Activated CD8-positive, alpha-beta T cell treated with anti-CD3 and anti-CD28 coated beads for 36 hours (primary cell): ENCODE results near the gene MMP7. TPM values are rescaled to one million over a fixed set of nuclear protein-coding genes. Genes with fewer than 3 reads are reported as not detected.

Experiments
- ATAC-seq: fragments of 200-7000 bp; cut with Tn5 transposase; one replicate; pipeline ENCODE4 v1.10.0; 2021; ENCODE audit warnings: mild to moderate bottlenecking, moderate library complexity
- CTCF ChIA-PET: fragments of 350-600 bp; sonication (Branson Sonifier 250); formaldehyde crosslinking; loops from one replicate; lab custom pipeline; 2021; ENCODE audit warnings: antibody characterized with exemption; lab: Charles Lee
- POLR2A ChIA-PET: fragments of 350-600 bp; sonication (Branson Sonifier 250); formaldehyde crosslinking; loops from one replicate; lab custom pipeline; 2021; ENCODE audit warnings: antibody characterized with exemption; lab: Charles Lee
- DNase-seq: peaks from one replicate; pipeline ENCODE4 v3.0.0-alpha.2; 2020
- H3K27ac Mint-ChIP-seq: one replicate; pipeline ENCODE4 v1.8.0; 2021; ENCODE audit warnings: mild to moderate bottlenecking, mixed read lengths
- H3K27me3 Mint-ChIP-seq: one replicate; pipeline ENCODE4 v1.8.0; 2021; ENCODE audit warnings: mixed read lengths
- H3K36me3 Mint-ChIP-seq: one replicate; pipeline ENCODE4 v1.8.0; 2021; ENCODE audit warnings: low read depth, mixed read lengths
- H3K4me1 Mint-ChIP-seq: one replicate; pipeline ENCODE4 v1.8.0; 2021; ENCODE audit warnings: low read depth, mixed read lengths
- H3K4me3 Mint-ChIP-seq: one replicate; pipeline ENCODE4 v1.8.0; 2021; ENCODE audit warnings: mild to moderate bottlenecking, moderate library complexity, mixed read lengths
- H3K9me3 Mint-ChIP-seq: one replicate; pipeline ENCODE4 v1.8.0; 2021; ENCODE audit warnings: mixed read lengths
- intact Hi-C: fragments of 100-400 bp; cut with micrococcal nuclease; formaldehyde crosslinking; loops from one replicate; pipeline ENCODE4 v1.10.0; 2022
- total RNA-seq, 2 experiments: library from RNA; stranded (reverse); gene quantifications; one replicate each; pipeline ENCODE4 v1.2.3, GENCODE V29; 2021
- TF ChIP-seq, protein P1 (sequence below): fragments of 200-600 bp; IDR thresholded peaks from one replicate; pipeline ENCODE4 v1.8.0; 2022; ENCODE audit warnings: antibody characterized with exemption, mild to moderate bottlenecking

MMP7 gene
- total RNA-seq, 2 experiments from 2014 or later = not detected

DNA sequence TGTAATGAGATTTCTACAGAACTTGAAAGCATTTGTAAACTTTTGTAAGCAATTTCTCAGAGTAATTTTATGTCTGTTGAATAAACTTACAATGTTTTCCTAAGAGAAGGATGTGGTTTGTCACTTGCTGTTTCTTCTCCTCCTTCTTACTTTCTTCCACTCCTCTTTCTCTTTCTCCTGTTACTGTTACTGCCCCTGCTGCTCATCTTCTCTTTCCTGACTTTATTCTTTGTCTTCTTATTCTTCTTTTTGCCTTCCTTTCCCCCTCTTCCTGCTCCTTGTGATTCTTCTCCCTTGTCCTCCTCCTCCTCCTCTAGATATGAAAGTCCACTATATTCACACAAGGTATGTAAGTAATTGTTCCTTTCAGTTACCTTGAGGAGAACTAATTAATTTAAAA lies 31.1 kb upstream of the MMP7 start:
- CTCF ChIA-PET = interaction anchor here (0.9 to 1.3 kb wide), 2 partner anchors 13 to 51 kb away, joined by 3 read pairs; no protein-coding TSS in a partner anchor
- ATAC-seq = no peak

DNA sequence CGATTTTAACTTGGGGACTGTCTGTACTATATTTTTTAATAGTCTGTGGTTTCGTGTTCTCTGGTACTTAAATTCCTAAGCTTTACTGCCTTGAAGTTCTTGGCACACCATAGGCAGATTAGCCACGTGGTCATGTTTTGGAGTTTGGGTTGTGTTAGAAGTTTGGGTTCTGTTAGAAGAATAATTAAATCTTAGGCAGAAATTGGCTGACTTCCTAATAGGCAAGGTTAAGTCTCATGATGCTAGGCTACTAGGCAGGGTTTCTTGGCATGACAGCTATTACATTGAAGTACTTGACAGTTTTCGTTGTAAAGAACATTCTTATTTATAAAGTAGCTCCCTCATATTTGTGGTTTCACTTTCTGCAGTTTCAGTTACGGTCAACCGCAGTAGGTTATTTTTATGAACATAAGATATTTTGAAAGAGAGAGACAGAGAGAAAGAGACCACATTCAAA lies 30.0 kb upstream of the MMP7 start:
- DNase-seq (peak; percentile 33), ATAC-seq (peak; percentile 47)
- H3K27ac Mint-ChIP-seq = peak overlapping the region; percentile 77
- peaks cover 46% of the 10 kb centered on the region for H3K4me1 Mint-ChIP-seq
- intact Hi-C loops = loop anchor here (5.0 kb wide), 1 partner anchor 37 kb away; no protein-coding TSS in a partner anchor
- H3K27me3 Mint-ChIP-seq = no peaks in the 10 kb centered on the region
- CTCF ChIA-PET = interaction anchor here (0.7 to 4.0 kb wide), 5 partner anchors 14 to 219 kb away, joined by 3 to 17 read pairs (median 4); no protein-coding TSS in a partner anchor
- no peaks in the 10 kb centered on the region for H3K9me3 Mint-ChIP-seq
- TF ChIP-seq, protein P1, sequence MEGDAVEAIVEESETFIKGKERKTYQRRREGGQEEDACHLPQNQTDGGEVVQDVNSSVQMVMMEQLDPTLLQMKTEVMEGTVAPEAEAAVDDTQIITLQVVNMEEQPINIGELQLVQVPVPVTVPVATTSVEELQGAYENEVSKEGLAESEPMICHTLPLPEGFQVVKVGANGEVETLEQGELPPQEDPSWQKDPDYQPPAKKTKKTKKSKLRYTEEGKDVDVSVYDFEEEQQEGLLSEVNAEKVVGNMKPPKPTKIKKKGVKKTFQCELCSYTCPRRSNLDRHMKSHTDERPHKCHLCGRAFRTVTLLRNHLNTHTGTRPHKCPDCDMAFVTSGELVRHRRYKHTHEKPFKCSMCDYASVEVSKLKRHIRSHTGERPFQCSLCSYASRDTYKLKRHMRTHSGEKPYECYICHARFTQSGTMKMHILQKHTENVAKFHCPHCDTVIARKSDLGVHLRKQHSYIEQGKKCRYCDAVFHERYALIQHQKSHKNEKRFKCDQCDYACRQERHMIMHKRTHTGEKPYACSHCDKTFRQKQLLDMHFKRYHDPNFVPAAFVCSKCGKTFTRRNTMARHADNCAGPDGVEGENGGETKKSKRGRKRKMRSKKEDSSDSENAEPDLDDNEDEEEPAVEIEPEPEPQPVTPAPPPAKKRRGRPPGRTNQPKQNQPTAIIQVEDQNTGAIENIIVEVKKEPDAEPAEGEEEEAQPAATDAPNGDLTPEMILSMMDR = no peak
- no peaks in the 10 kb centered on the region for H3K36me3 Mint-ChIP-seq
- POLR2A ChIA-PET = no interaction called here
- H3K4me3 Mint-ChIP-seq = peak overlapping the region; percentile 50

More for the DNA sequence above, 31.1 kb upstream of the MMP7 start:
- H3K36me3 Mint-ChIP-seq = no peaks in the 10 kb centered on the region
- POLR2A ChIA-PET = no interaction called here
- TF ChIP-seq, protein P1 = no peak
- peak overlapping the region; percentile 2 for H3K27ac Mint-ChIP-seq
- no peak overlapping the region for H3K4me3 Mint-ChIP-seq
- H3K27me3 Mint-ChIP-seq = no peaks in the 10 kb centered on the region
- H3K9me3 Mint-ChIP-seq = peaks cover 4% of the 10 kb centered on the region
- H3K4me1 Mint-ChIP-seq = peaks cover 46% of the 10 kb centered on the region
- DNase-seq = no peak
- intact Hi-C loops = loop anchor here (5.0 kb wide), 1 partner anchor 36 kb away; no protein-coding TSS in a partner anchor

DNA sequence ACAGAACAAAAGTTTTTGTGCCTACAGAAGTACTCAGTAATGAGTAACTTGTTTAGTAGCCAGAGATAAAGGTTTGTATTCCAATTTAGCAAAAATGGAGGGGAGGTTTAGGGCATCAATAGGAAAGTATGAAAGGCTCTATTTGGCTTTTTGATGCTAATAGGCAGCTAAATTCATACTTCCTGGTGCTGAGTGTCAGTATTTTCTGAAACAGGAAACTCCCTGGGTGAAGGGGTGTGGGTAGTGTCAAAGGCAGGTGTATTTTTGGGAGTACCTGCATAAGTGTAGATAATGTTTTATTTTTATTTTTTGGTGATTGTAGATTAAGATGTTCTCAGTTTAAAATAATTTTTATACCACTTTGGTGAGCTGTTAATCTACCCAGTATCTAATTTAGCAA lies 29.3 kb upstream of the MMP7 start:
- Mint-ChIP-seq H3K27me3 (no peaks in the 10 kb centered on the region), H3K9me3 (no peaks in the 10 kb centered on the region), H3K4me1 (peaks cover 46% of the 10 kb centered on the region), H3K36me3 (no peaks in the 10 kb centered on the region), H3K27ac (peak overlapping the region; percentile 51), H3K4me3 (no peak overlapping the region)
- TF ChIP-seq, protein P1 = no peak
- no peak for DNase-seq
- intact Hi-C loops = loop anchor here (5.0 kb wide), 1 partner anchor 37 kb away; no protein-coding TSS in a partner anchor
- ATAC-seq = no peak
- ChIA-PET POLR2A (no interaction called here), CTCF (interaction anchor here (0.6 to 4.0 kb wide), 5 partner anchors 14 to 499 kb away, joined by 3 to 17 read pairs (median 4); no protein-coding TSS in a partner anchor)

DNA sequence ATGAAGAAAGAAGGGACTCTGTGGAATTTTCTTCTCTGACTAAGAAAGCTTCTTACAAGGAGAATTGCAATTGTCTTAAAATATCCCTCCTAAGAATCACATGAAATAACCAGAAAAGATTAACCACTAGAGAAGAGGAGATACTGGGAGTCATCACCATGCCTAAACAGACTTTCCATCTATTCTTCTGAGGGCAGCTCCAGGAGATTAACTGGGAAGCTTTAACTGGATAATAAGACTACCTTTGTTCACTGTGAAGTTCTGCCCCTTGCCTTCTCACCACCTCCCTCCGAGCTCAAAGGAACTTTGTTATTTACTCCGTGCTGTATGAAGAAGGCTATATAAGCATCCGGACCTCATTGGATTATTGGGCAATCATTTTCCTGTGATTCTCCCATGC lies 24.5 kb upstream of the MMP7 start:
- no peak overlapping the region for H3K4me3 Mint-ChIP-seq
- H3K27me3 Mint-ChIP-seq = no peaks in the 10 kb centered on the region
- ATAC-seq (no peak), DNase-seq (no peak)
- intact Hi-C loops = no loop called here
- POLR2A ChIA-PET = interaction anchor here (0.6 to 0.8 kb wide), 2 partner anchors 10 to 162 kb away, joined by 3 to 5 read pairs; no protein-coding TSS in a partner anchor
- no peak overlapping the region for H3K27ac Mint-ChIP-seq
- TF ChIP-seq, protein P1 = no peak
- H3K36me3 Mint-ChIP-seq = no peaks in the 10 kb centered on the region
- H3K9me3 Mint-ChIP-seq = no peaks in the 10 kb centered on the region
- peaks cover 11% of the 10 kb centered on the region for H3K4me1 Mint-ChIP-seq
- CTCF ChIA-PET = interaction anchor here (1.1 to 3.8 kb wide), 4 partner anchors 36 to 111 kb away, joined by 4 to 21 read pairs (median 5); no protein-coding TSS in a partner anchor

DNA sequence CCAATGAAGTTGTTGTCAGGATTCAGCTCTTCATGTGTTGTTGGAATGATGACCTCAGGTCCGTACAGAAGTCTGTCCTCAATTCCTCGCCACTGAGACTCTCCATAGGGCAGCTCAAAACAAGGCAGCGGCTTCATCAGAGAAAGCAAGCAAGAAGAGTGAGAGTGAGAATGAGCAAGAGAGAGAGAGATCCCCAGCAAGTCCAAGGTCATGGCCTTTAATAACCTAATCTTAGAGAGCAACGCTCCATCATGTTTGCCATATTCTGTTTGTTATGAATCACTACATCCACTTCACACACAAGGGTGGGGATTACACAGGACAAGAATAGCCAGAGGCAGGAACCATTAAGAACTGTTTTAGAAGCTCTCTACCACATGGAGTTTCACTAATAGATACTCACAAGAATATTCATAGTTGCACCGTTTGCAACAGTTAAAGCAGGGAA lies 23.3 kb upstream of the MMP7 start:
- no peaks in the 10 kb centered on the region for H3K4me1 Mint-ChIP-seq
- DNase-seq (no peak), ATAC-seq (no peak)
- TF ChIP-seq, protein P1 = no peak
- no peaks in the 10 kb centered on the region for H3K9me3 Mint-ChIP-seq
- POLR2A ChIA-PET = interaction anchor here (0.5 kb wide), 1 partner anchor 1150 kb away, joined by 3 read pairs; no protein-coding TSS in a partner anchor
- no peak overlapping the region for H3K4me3 Mint-ChIP-seq
- intact Hi-C loops = no loop called here
- CTCF ChIA-PET = interaction anchor here (1.0 to 3.8 kb wide), 2 partner anchors 59 to 112 kb away, joined by 5 to 21 read pairs; no protein-coding TSS in a partner anchor
- H3K27me3 Mint-ChIP-seq = no peaks in the 10 kb centered on the region
- no peak overlapping the region for H3K27ac Mint-ChIP-seq
- no peaks in the 10 kb centered on the region for H3K36me3 Mint-ChIP-seq
